Neuronal stem cell (in vitro differentiated cells): ENCODE results near the gene CLMN.
A peak's percentile ranks its signal among the peaks of the same experiment; 100 is the strongest.

Experiments used
- DNase-seq: peaks from one replicate; pipeline ENCODE4 v3.0.0-alpha.2; 2013; ENCODE audit warnings: low spot score
- H2AFZ ChIP-seq: one replicate; pipeline ENCODE4 v1.6.1; 2013; ENCODE audit warnings: mild to moderate bottlenecking, low read length, inconsistent platforms
- H2AK5ac ChIP-seq: 2 replicates; pipeline ENCODE4 v1.6.1; 2013; ENCODE audit warnings: low read depth, mild to moderate bottlenecking, inconsistent platforms, low read length, moderate library complexity, mixed read lengths
- H2BK120ac ChIP-seq: 2 replicates; pipeline ENCODE4 v1.6.1; 2013; ENCODE audit warnings: low read depth, mild to moderate bottlenecking, inconsistent platforms, low read length, moderate library complexity, mixed read lengths
- H2BK12ac ChIP-seq: one replicate; pipeline ENCODE4 v1.6.1; 2013; ENCODE audit warnings: low read length, inconsistent platforms
- H2BK15ac ChIP-seq: 2 replicates; pipeline ENCODE4 v1.6.1; 2013; ENCODE audit warnings: mild to moderate bottlenecking, low read length, inconsistent platforms, mixed read lengths
- H2BK5ac ChIP-seq: one replicate; pipeline ENCODE4 v1.6.1; 2013; ENCODE audit warnings: inconsistent platforms, mild to moderate bottlenecking, low read length, moderate library complexity
- H3K14ac ChIP-seq: one replicate; pipeline ENCODE4 v1.6.1; 2013; ENCODE audit warnings: low read length, inconsistent platforms
- H3K18ac ChIP-seq: 2 replicates; pipeline ENCODE4 v1.6.1; 2013; ENCODE audit warnings: low read length, inconsistent platforms
- H3K23ac ChIP-seq: 2 replicates; pipeline ENCODE4 v1.6.1; 2013; ENCODE audit warnings: low read depth, mild to moderate bottlenecking, mixed read lengths, low read length, inconsistent platforms; ENCODE audit not compliant: poor library complexity
- H3K27ac ChIP-seq: replicated peaks from 3 replicates; pipeline ENCODE4 v1.5.1; 2013; ENCODE audit warnings: low read length, inconsistent platforms
- H3K27me3 ChIP-seq, 3 experiments: 2 replicates each; pipeline ENCODE4 v1.6.1; 2013; ENCODE audit warnings: low read length in 3 of 3, mild to moderate bottlenecking in 2 of 3, inconsistent platforms in 1 of 3, low read depth in 1 of 3, mixed read lengths in 1 of 3, moderate library complexity in 1 of 3; ENCODE audit not compliant: control insufficient read depth in 3 of 3, insufficient read depth in 3 of 3
- H3K36me3 ChIP-seq, 2 donors: replicated peaks in 1 of 2; 2 replicates each; pipeline ENCODE4 v1.6.1; 2013; ENCODE audit warnings: low read length in 2 of 2; ENCODE audit not compliant: control insufficient read depth in 2 of 2, insufficient read depth in 2 of 2
- H3K4ac ChIP-seq: 2 replicates; pipeline ENCODE4 v1.6.1; 2013; ENCODE audit warnings: inconsistent platforms, mild to moderate bottlenecking, low read length, moderate library complexity
- H3K4me1 ChIP-seq, 2 donors: 1 replicate in 1 of 2; 2 replicates in 1 of 2; pipeline ENCODE4 v1.6.1; 2013; ENCODE audit warnings: low read length in 2 of 2, low read depth in 1 of 2; ENCODE audit not compliant: control insufficient read depth in 2 of 2, insufficient read depth in 1 of 2
- H3K4me2 ChIP-seq: one replicate; pipeline ENCODE4 v1.6.1; 2013; ENCODE audit warnings: mild to moderate bottlenecking, low read length, inconsistent platforms; ENCODE audit not compliant: insufficient read depth, poor library complexity, severe bottlenecking
- H3K4me3 ChIP-seq, 2 donors: 2 replicates each; pipeline ENCODE4 v1.5.1; 2013; ENCODE audit warnings: low read length in 2 of 2, mild to moderate bottlenecking in 2 of 2, inconsistent platforms in 1 of 2, moderate library complexity in 1 of 2
- H3K79me1 ChIP-seq: one replicate; pipeline ENCODE4 v1.6.1; 2013; ENCODE audit warnings: low read depth, mild to moderate bottlenecking, inconsistent platforms, low read length, moderate library complexity
- H3K9ac ChIP-seq: one replicate; pipeline ENCODE4 v1.6.1; 2013; ENCODE audit warnings: mild to moderate bottlenecking, low read depth, low read length, inconsistent platforms; ENCODE audit not compliant: poor library complexity
- H3K9me3 ChIP-seq, 2 donors: replicated peaks in 1 of 2; 2 replicates each; pipeline versions ENCODE3 to v1.6.1; 2013; ENCODE audit warnings: low read length in 2 of 2, mild to moderate bottlenecking in 2 of 2, inconsistent platforms in 1 of 2, low read depth in 1 of 2, mixed read lengths in 1 of 2, moderate library complexity in 1 of 2; ENCODE audit not compliant: control insufficient read depth in 2 of 2, insufficient read depth in 1 of 2
- H4K8ac ChIP-seq: one replicate; pipeline ENCODE4 v1.6.1; 2013; ENCODE audit warnings: low read depth, mild to moderate bottlenecking, inconsistent platforms, low read length, moderate library complexity
- H4K91ac ChIP-seq: one replicate; pipeline ENCODE4 v1.6.1; 2013; ENCODE audit warnings: low read length, low read depth, mild to moderate bottlenecking, inconsistent platforms; ENCODE audit not compliant: poor library complexity
- WGBS, 2 donors: extraction: QIAGEN DNeasy Blood & Tissue Kit; methylation state at CpG; one replicate each; pipeline ENCODE4 v1.1.7; 2013; ENCODE audit warnings: missing lambda C conversion rate in 2 of 2, mixed read lengths in 1 of 2; ENCODE audit not compliant: insufficient read length in 2 of 2, insufficient replicate concordance in 1 of 2; ENCODE audit errors: extremely low coverage in 2 of 2; 5-methylcytosine and 5-hydroxymethylcytosine counted together

Gene CLMN

GRCh38 chr14:95346820-95347219, 27.1 kb upstream of the CLMN start:
- Histone ChIP-seq H4K8ac (no peak overlapping the region), H3K27ac (no peak overlapping the region), H3K4me3 (no peak overlapping the region), H2BK5ac (no peak overlapping the region), H3K4me1 (peaks cover 0 to 2% of the 10 kb centered on the region in 2 donors), H3K14ac (no peak overlapping the region), H2BK120ac (no peak overlapping the region), H3K27me3 (peaks cover 0 to 4% (median 0%) of the 10 kb centered on the region in 3 experiments), H3K23ac (no peak overlapping the region), H3K9ac (no peak overlapping the region), H3K18ac (no peak overlapping the region), H3K9me3 (no peaks in the 10 kb centered on the region), H2AK5ac (no peak overlapping the region), H3K4me2 (no peak overlapping the region), H3K79me1 (no peaks in the 10 kb centered on the region), H2AFZ (peak overlapping the region; percentile 45), H2BK15ac (no peak overlapping the region), H3K4ac (no peak overlapping the region), H2BK12ac (no peak overlapping the region), H4K91ac (no peak overlapping the region), H3K36me3 (no peaks in the 10 kb centered on the region)
- DNase-seq, result no peak
- WGBS, 2 donors, result no CpG with 5 or more reads among the region's 1 CpG

GRCh38 chr14:95346266-95346665, 26.6 kb upstream of the CLMN start:
- no peak overlapping the region for H2BK12ac ChIP-seq
- H3K27me3 ChIP-seq, result peaks cover 0 to 4% (median 0%) of the 10 kb centered on the region in 3 experiments
- H4K8ac ChIP-seq, result no peak overlapping the region
- no CpG with 5 or more reads among the region's 8 CpGs for WGBS, 2 donors
- DNase-seq, result no peak
- H3K14ac ChIP-seq, result no peak overlapping the region
- no peak overlapping the region for H3K27ac ChIP-seq
- H3K23ac ChIP-seq, result no peak overlapping the region
- no peak overlapping the region for H3K4ac ChIP-seq
- H3K79me1 ChIP-seq, result no peaks in the 10 kb centered on the region
- H2AK5ac ChIP-seq, result no peak overlapping the region
- H3K4me2 ChIP-seq, result no peak overlapping the region
- no peak overlapping the region for H3K9ac ChIP-seq
- H3K18ac ChIP-seq, result no peak overlapping the region
- no peak overlapping the region for H3K4me3 ChIP-seq
- no peak overlapping the region for H4K91ac ChIP-seq
- H3K4me1 ChIP-seq, result peaks cover 0 to 2% of the 10 kb centered on the region in 2 donors
- peak overlapping the region; percentile 45 for H2AFZ ChIP-seq
- no peaks in the 10 kb centered on the region for H3K36me3 ChIP-seq
- H2BK15ac ChIP-seq, result no peak overlapping the region
- H3K9me3 ChIP-seq, result no peaks in the 10 kb centered on the region
- H2BK120ac ChIP-seq, result no peak overlapping the region
- H2BK5ac ChIP-seq, result no peak overlapping the region

GRCh38 chr14:95345032-95345431, 25.3 kb upstream of the CLMN start:
- Histone ChIP-seq H3K4me1 (peaks cover 0 to 4% of the 10 kb centered on the region in 2 donors), H2BK5ac (no peak overlapping the region), H2AFZ (no peak overlapping the region), H3K4me3 (no peak overlapping the region), H2BK120ac (no peak overlapping the region), H2BK12ac (no peak overlapping the region), H3K9me3 (no peaks in the 10 kb centered on the region), H3K9ac (no peak overlapping the region), H2BK15ac (no peak overlapping the region), H4K91ac (no peak overlapping the region), H4K8ac (no peak overlapping the region), H3K4me2 (no peak overlapping the region), H3K18ac (no peak overlapping the region), H3K27me3 (peaks cover 0 to 4% (median 0%) of the 10 kb centered on the region in 3 experiments), H3K4ac (no peak overlapping the region), H3K14ac (no peak overlapping the region), H3K79me1 (no peaks in the 10 kb centered on the region), H3K36me3 (no peaks in the 10 kb centered on the region), H3K23ac (no peak overlapping the region), H3K27ac (no peak overlapping the region), H2AK5ac (no peak overlapping the region)
- WGBS, 2 donors, result no CpG with 5 or more reads among the region's 5 CpGs
- no peak for DNase-seq

- Histone ChIP-seq H3K27me3 (peaks cover 0 to 4% (median 0%) of the 10 kb centered on the region in 3 experiments), H4K8ac (no peak overlapping the region), H4K91ac (no peak overlapping the region), H2BK12ac (no peak overlapping the region), H3K23ac (no peak overlapping the region), H2AK5ac (no peak overlapping the region), H3K79me1 (no peaks in the 10 kb centered on the region), H3K18ac (no peak overlapping the region), H2AFZ (no peak overlapping the region), H2BK5ac (no peak overlapping the region), H3K4me3 (no peak overlapping the region), H3K4ac (no peak overlapping the region), H3K14ac (no peak overlapping the region), H3K4me1 (peaks cover 0 to 4% of the 10 kb centered on the region in 2 donors), H3K9me3 (no peaks in the 10 kb centered on the region), H2BK15ac (no peak overlapping the region), H2BK120ac (no peak overlapping the region), H3K9ac (no peak overlapping the region), H3K4me2 (no peak overlapping the region), H3K36me3 (no peaks in the 10 kb centered on the region), H3K27ac (no peak overlapping the region)
- no peak for DNase-seq
These were observed 24.8 kb upstream of the CLMN start for GRCh38 chr14:95344536-95344935.
